Right cardiac atrium (tissue), 5 donors: ENCODE data around the gene PLXNA3. TPM values are rescaled to one million over a fixed set of nuclear protein-coding genes. Genes with fewer than 3 reads are reported as not detected.

Source experiments
- ATAC-seq, 2 donors: fragments of 200-7000 bp; cut with Tn5 transposase; one replicate each; pipeline versions ENCODE4 v1.8.0 to v1.9.1; 2020; ENCODE audit warnings: moderate library complexity in 2 of 2, mild to moderate bottlenecking in 1 of 2
- DNase-seq, 3 donors: peaks; one replicate each; pipeline ENCODE4 v3.0.0-alpha.2; 2020
- H3K27ac ChIP-seq: one replicate; pipeline ENCODE4 v1.5.1; 2013; ENCODE audit warnings: mild to moderate bottlenecking, low read length, control low read depth, moderate library complexity
- H3K27me3 ChIP-seq: one replicate; pipeline ENCODE4 v1.6.1; 2013; ENCODE audit not compliant: control insufficient read depth, insufficient read depth
- H3K4me1 ChIP-seq: one replicate; pipeline ENCODE4 v1.6.1; 2013; ENCODE audit warnings: low read length; ENCODE audit not compliant: control insufficient read depth, insufficient read depth
- H3K4me3 ChIP-seq: one replicate; pipeline ENCODE4 v1.5.1; 2013; ENCODE audit warnings: low read length, control low read depth
- H3K9me3 ChIP-seq: one replicate; pipeline ENCODE4 v1.6.1; 2013; ENCODE audit warnings: low read length; ENCODE audit not compliant: control insufficient read depth
- WGBS: extraction: QIAGEN DNeasy Blood & Tissue Kit; methylation state at CpG from one replicate; pipeline ENCODE4 v1.1.7; 2013; 5-methylcytosine and 5-hydroxymethylcytosine counted together
- intact Hi-C, 4 donors: fragments of 100-400 bp; cut with DNase I; formaldehyde crosslinking; loops; one replicate each; pipeline versions ENCODE4 v1.11.0 to v1.14.0; 2022 to 2023
- polyA plus RNA-seq: library from polyadenylated mRNA; stranded (reverse); fragments of 200-250 nt; gene quantifications from one replicate; pipeline ENCODE4 v1.2.3, GENCODE V29; 2013
- total RNA-seq, 4 donors: library from RNA; stranded (reverse); fragmentation: NEBNext Ultra II Directional; extraction: Animal tissue kit (Norgen Biotek cat#: 25700); gene quantifications; one replicate each; pipeline ENCODE4 v1.2.1, GENCODE V29; 2021
- donor health status: healthy with polysubstance abuse.
- donor health status: DM: no; HTN: yes; CAD: no.
- donor health status: DM: no; HTN: no; CAD: no.
- donor health status: DM: no; HTN: yes; CAD: no; lungs with severe emphysema.
- donor health status: DM: yes; HTN: yes; CAD: no.

The PLXNA3 gene
- total and polyA plus RNA-seq, 5 donors: 12.2 to 34.0 (median 26.6) TPM

GRCh38 chrX:154436374-154436982 is 21.6 kb upstream of the PLXNA3 start:
- Histone ChIP-seq H3K27me3 (no peaks in the 10 kb centered on the region), H3K4me1 (peaks cover 1% of the 10 kb centered on the region), H3K4me3 (peak overlapping the region; percentile 79), H3K27ac (peak overlapping the region; percentile 79), H3K9me3 (no peaks in the 10 kb centered on the region)
- intact Hi-C loops: no loop called here
- ATAC-seq (peak; percentile 34 to 40), DNase-seq (peak; percentile 45 to 78 (median 76))
- 5% methylated on average over 58 of the region's 78 CpGs for WGBS

GRCh38 chrX:154436983-154437752 is 20.9 kb upstream of the PLXNA3 start, which contains the start of gene GDI1:
Gene GDI1 (plus strand): TSS chrX:154437154. CDS start chrX:154437255, 101 bp downstream.
- intact Hi-C loops: no loop called here

GRCh38 chrX:154437971-154438893 is 19.8 kb upstream of the PLXNA3 start:
- ATAC-seq: no peak
- H3K27me3 ChIP-seq: no peaks in the 10 kb centered on the region
- H3K4me1 ChIP-seq: peaks cover 1% of the 10 kb centered on the region
- H3K27ac ChIP-seq: no peak overlapping the region
- H3K9me3 ChIP-seq: no peaks in the 10 kb centered on the region
- H3K4me3 ChIP-seq: peak overlapping the region; percentile 79
- WGBS: 26% methylated on average over 28 of the region's 28 CpGs
- intact Hi-C loops: no loop called here
- DNase-seq: no peak

More at GRCh38 chrX:154436983-154437752, 20.9 kb upstream of the PLXNA3 start, which contains the start of gene GDI1:
- DNase-seq (peak; percentile 72 to 87 (median 85)), ATAC-seq (peak; percentile 60 to 70)
- under 1% methylated on average over 83 of the region's 93 CpGs for WGBS
- Histone ChIP-seq H3K4me1 (peaks cover 1% of the 10 kb centered on the region), H3K4me3 (peak within 1 kb of the TSS; percentile 79), H3K27ac (peak within 1 kb of the TSS; percentile 79), H3K27me3 (no peaks in the 10 kb centered on the region), H3K9me3 (no peaks in the 10 kb centered on the region)

- Histone ChIP-seq H3K27ac (no peak overlapping the region), H3K4me1 (peaks cover 3% of the 10 kb centered on the region), H3K27me3 (no peaks in the 10 kb centered on the region), H3K9me3 (no peaks in the 10 kb centered on the region), H3K4me3 (no peak overlapping the region)
- ATAC-seq: no peak
- WGBS: 84% methylated on average over 18 of the region's 18 CpGs
- intact Hi-C loops: no loop called here
- no peak for DNase-seq
Observed at GRCh38 chrX:154439841-154440240, 18.2 kb upstream of the PLXNA3 start.

GRCh38 chrX:154440623-154441357 is 17.3 kb upstream of the PLXNA3 start:
- Histone ChIP-seq H3K27ac (no peak overlapping the region), H3K4me3 (no peak overlapping the region), H3K4me1 (peaks cover 9% of the 10 kb centered on the region), H3K9me3 (no peaks in the 10 kb centered on the region), H3K27me3 (no peaks in the 10 kb centered on the region)
- WGBS: 81% methylated on average over 17 of the region's 17 CpGs
- DNase-seq (no peak), ATAC-seq (no peak)
- intact Hi-C loops: no loop called here

GRCh38 chrX:154441564-154441963 is 16.5 kb upstream of the PLXNA3 start:
- DNase-seq (no peak), ATAC-seq (no peak)
- 85% methylated on average over 11 of the region's 11 CpGs for WGBS
- intact Hi-C loops: no loop called here
- Histone ChIP-seq H3K9me3 (no peaks in the 10 kb centered on the region), H3K4me3 (no peak overlapping the region), H3K4me1 (peaks cover 9% of the 10 kb centered on the region), H3K27ac (no peak overlapping the region), H3K27me3 (no peaks in the 10 kb centered on the region)

- intact Hi-C loops: no loop called here
- Histone ChIP-seq H3K4me1 (peaks cover 9% of the 10 kb centered on the region), H3K27ac (no peak overlapping the region), H3K4me3 (no peak overlapping the region), H3K9me3 (no peaks in the 10 kb centered on the region), H3K27me3 (no peaks in the 10 kb centered on the region)
- no peak for ATAC-seq
- no peak for DNase-seq
- WGBS: 85% methylated on average over 21 of the region's 21 CpGs
Observed at GRCh38 chrX:154441984-154442707, 15.9 kb upstream of the PLXNA3 start.

GRCh38 chrX:154443479-154443910 is 14.6 kb upstream of the PLXNA3 start:
- intact Hi-C loops: no loop called here

GRCh38 chrX:154443992-154444754 is 13.9 kb upstream of the PLXNA3 start, which contains the start of gene FAM50A:
Gene FAM50A (plus strand): TSS chrX:154444141. CDS start chrX:154444236, 95 bp downstream.
- intact Hi-C loops: no loop called here
- DNase-seq: peak; percentile 85 to 95 (median 93)
- H3K9me3 ChIP-seq: no peaks in the 10 kb centered on the region
- H3K4me3 ChIP-seq: peak within 1 kb of the TSS; percentile 60
- no peaks in the 10 kb centered on the region for H3K27me3 ChIP-seq
- WGBS: 2% methylated on average over 92 of the region's 94 CpGs
- H3K4me1 ChIP-seq: peaks cover 7% of the 10 kb centered on the region
- peak within 1 kb of the TSS; percentile 95 for H3K27ac ChIP-seq
- peak; percentile 84 to 85 for ATAC-seq

More at GRCh38 chrX:154443479-154443910, 14.6 kb upstream of the PLXNA3 start:
- H3K27me3 ChIP-seq: no peaks in the 10 kb centered on the region
- H3K4me3 ChIP-seq: peak overlapping the region; percentile 60
- H3K27ac ChIP-seq: peak overlapping the region; percentile 95
- WGBS: 6% methylated on average over 10 of the region's 10 CpGs
- ATAC-seq: peak; percentile 4 to 27
- DNase-seq: no peak
- peaks cover 7% of the 10 kb centered on the region for H3K4me1 ChIP-seq
- H3K9me3 ChIP-seq: no peaks in the 10 kb centered on the region
